H9 (cell line): ENCODE measurements around the gene TMEM266. TPM values are rescaled to one million over a fixed set of nuclear protein-coding genes. Genes with fewer than 3 reads are reported as not detected.
A peak's percentile ranks its signal among the peaks of the same experiment; 100 is the strongest.

Source experiments
- DNase-seq: peaks from one replicate; pipeline ENCODE4 v3.0.0-alpha.2; 2017
- H2AFZ ChIP-seq: one replicate; pipeline ENCODE4 v1.6.1; 2013; ENCODE audit warnings: mild to moderate bottlenecking, low read length, control low read depth, moderate library complexity
- H2AK5ac ChIP-seq: 2 replicates; pipeline ENCODE4 v1.6.1; 2013; ENCODE audit warnings: low read length, control low read depth, mixed read lengths; ENCODE audit not compliant: insufficient read length
- H2BK120ac ChIP-seq: one replicate; pipeline ENCODE4 v1.6.1; 2013; ENCODE audit warnings: low read depth, mild to moderate bottlenecking, low read length, control low read depth, inconsistent platforms; ENCODE audit not compliant: poor library complexity, severe bottlenecking
- H2BK12ac ChIP-seq: 2 replicates; pipeline ENCODE4 v1.6.1; 2013; ENCODE audit warnings: low read length, control low read depth, mixed read lengths, low read depth; ENCODE audit not compliant: insufficient read length
- H2BK15ac ChIP-seq: 2 replicates; pipeline ENCODE4 v1.6.1; 2013; ENCODE audit warnings: low read depth, low read length, control low read depth
- H2BK20ac ChIP-seq: one replicate; pipeline ENCODE4 v1.6.1; 2013; ENCODE audit warnings: low read depth, mild to moderate bottlenecking, low read length, control low read depth, inconsistent platforms; ENCODE audit not compliant: poor library complexity, severe bottlenecking
- H2BK5ac ChIP-seq: 2 replicates; pipeline ENCODE4 v1.6.1; 2013; ENCODE audit warnings: low read length, control low read depth, mixed read lengths; ENCODE audit not compliant: insufficient read length
- H3K14ac ChIP-seq: 2 replicates; pipeline ENCODE4 v1.6.1; 2013; ENCODE audit warnings: low read length, control low read depth; ENCODE audit not compliant: insufficient read depth
- H3K18ac ChIP-seq: 2 replicates; pipeline ENCODE4 v1.6.1; 2013; ENCODE audit warnings: low read depth, mild to moderate bottlenecking, mixed read lengths, low read length, control low read depth; ENCODE audit not compliant: insufficient read length
- H3K23ac ChIP-seq: 2 replicates; pipeline ENCODE4 v1.6.1; 2013; ENCODE audit warnings: low read length, control low read depth, mixed read lengths, low read depth; ENCODE audit not compliant: insufficient read length
- H3K23me2 ChIP-seq: 2 replicates; pipeline ENCODE4 v1.6.1; 2013; ENCODE audit warnings: low read depth, mild to moderate bottlenecking, mixed read lengths, low read length, control low read depth; ENCODE audit not compliant: insufficient read length, poor library complexity, severe bottlenecking
- H3K27ac ChIP-seq: 2 replicates; pipeline ENCODE4 v1.5.1; 2013; ENCODE audit warnings: low read length, control low read depth, mixed read lengths, low read depth; ENCODE audit not compliant: insufficient read length
- H3K27me3 ChIP-seq: 2 replicates; pipeline ENCODE4 v1.6.1; 2013; ENCODE audit warnings: low read length, control low read depth, inconsistent platforms; ENCODE audit not compliant: insufficient read depth
- H3K4ac ChIP-seq: 2 replicates; pipeline ENCODE4 v1.6.1; 2013; ENCODE audit warnings: low read depth, mild to moderate bottlenecking, control low read depth, inconsistent platforms, low read length, moderate library complexity
- H3K4me1 ChIP-seq: 2 replicates; pipeline ENCODE4 v1.6.1; 2013; ENCODE audit warnings: low read length, control low read depth, inconsistent platforms; ENCODE audit not compliant: insufficient read depth
- H3K4me2 ChIP-seq: 2 replicates; pipeline ENCODE4 v1.6.1; 2013; ENCODE audit warnings: low read length, control low read depth, mixed read lengths; ENCODE audit not compliant: insufficient read length, insufficient read depth
- H3K56ac ChIP-seq: 2 replicates; pipeline ENCODE4 v1.6.1; 2013; ENCODE audit warnings: low read depth, mild to moderate bottlenecking, mixed read lengths, low read length, control low read depth; ENCODE audit not compliant: insufficient read length
- H3K79me1 ChIP-seq: 2 replicates; pipeline ENCODE4 v1.6.1; 2013; ENCODE audit warnings: low read depth, mild to moderate bottlenecking, moderate library complexity, low read length, control low read depth, inconsistent platforms; ENCODE audit not compliant: insufficient read depth, poor library complexity, severe bottlenecking
- H3K79me2 ChIP-seq: 2 replicates; pipeline ENCODE4 v1.6.1; 2013; ENCODE audit warnings: low read length, control low read depth, inconsistent platforms; ENCODE audit not compliant: insufficient read depth
- H3K9ac ChIP-seq: 2 replicates; pipeline ENCODE4 v1.6.1; 2013; ENCODE audit warnings: low read length, control low read depth, mixed read lengths; ENCODE audit not compliant: insufficient read length; ENCODE audit errors: extremely low read depth
- H3K9me3 ChIP-seq: one replicate; pipeline ENCODE4 v1.6.1; 2013; ENCODE audit warnings: low read depth, low read length, inconsistent platforms; ENCODE audit not compliant: control insufficient read depth
- H3T11ph ChIP-seq: one replicate; pipeline ENCODE4 v1.6.1; 2013; ENCODE audit warnings: mild to moderate bottlenecking, low read length, control low read depth, inconsistent platforms
- H4K20me1 ChIP-seq: one replicate; pipeline ENCODE4 v1.6.1; 2013; ENCODE audit not compliant: control insufficient read depth, insufficient read length, insufficient read depth
- H4K5ac ChIP-seq: 2 replicates; pipeline ENCODE4 v1.6.1; 2013; ENCODE audit warnings: low read depth, mild to moderate bottlenecking, mixed read lengths, low read length, control low read depth; ENCODE audit not compliant: insufficient read length
- H4K8ac ChIP-seq: replicated peaks from 2 replicates; pipeline ENCODE4 v1.6.1; 2013; ENCODE audit warnings: low read length, control low read depth, mixed read lengths, low read depth; ENCODE audit not compliant: insufficient read length
- H4K91ac ChIP-seq: 2 replicates; pipeline ENCODE4 v1.6.1; 2013; ENCODE audit warnings: low read depth, mild to moderate bottlenecking, moderate library complexity, mixed read lengths, low read length, control low read depth; ENCODE audit not compliant: insufficient read length
- H3K27ac Mint-ChIP-seq, 3 experiments: 2 replicates in 2 of 3; 3 replicates in 1 of 3; pipeline ENCODE4 v1.8.0; 2020 to 2021; ENCODE audit warnings: mixed read lengths in 3 of 3, mild to moderate bottlenecking in 1 of 3, moderate library complexity in 1 of 3
- H3K27me3 Mint-ChIP-seq: 2 replicates; pipeline ENCODE4 v1.8.0; 2021; ENCODE audit warnings: low read depth, mild to moderate bottlenecking, moderate library complexity, mixed read lengths
- H3K36me3 Mint-ChIP-seq, 3 experiments: 2 replicates in 2 of 3; 3 replicates in 1 of 3; pipeline ENCODE4 v1.8.0; 2020 to 2021; ENCODE audit warnings: low read depth in 3 of 3, mixed read lengths in 3 of 3; ENCODE audit not compliant: insufficient read depth in 1 of 3
- H3K4me1 Mint-ChIP-seq, 2 experiments: 2 replicates each; pipeline ENCODE4 v1.8.0; 2020; ENCODE audit warnings: mixed read lengths in 2 of 2
- H3K4me3 Mint-ChIP-seq, 2 experiments: 2 replicates in 1 of 2; 3 replicates in 1 of 2; pipeline ENCODE4 v1.8.0; 2020 to 2021; ENCODE audit warnings: mild to moderate bottlenecking in 2 of 2, mixed read lengths in 2 of 2, moderate library complexity in 1 of 2
- H3K9me3 Mint-ChIP-seq, 2 experiments: 2 replicates in 1 of 2; 3 replicates in 1 of 2; pipeline ENCODE4 v1.8.0; 2020; ENCODE audit warnings: mild to moderate bottlenecking in 2 of 2, mixed read lengths in 2 of 2, moderate library complexity in 1 of 2
- CTCF ChIP-seq: fragments of 200-600 bp; sonication (generic); conservative IDR thresholded peaks from 3 replicates; pipeline ENCODE4 v1.8.0; 2021; ENCODE audit warnings: antibody characterized with exemption, mild to moderate bottlenecking
- WGBS: extraction: QIAGEN DNeasy Blood & Tissue Kit; methylation state at CpG from one replicate; pipeline ENCODE4 v1.1.7; 2013; ENCODE audit warnings: missing lambda C conversion rate, low lambda C conversion rate, mixed read lengths; ENCODE audit not compliant: insufficient read length; ENCODE audit errors: extremely low coverage; 5-methylcytosine and 5-hydroxymethylcytosine counted together
- total RNA-seq: library from RNA; stranded (reverse); gene quantifications from 2 replicates; pipeline ENCODE4 v1.2.1, GENCODE V29; 2021

TMEM266 gene
- total RNA-seq, 1 experiment from 2014 or later: 0.81 TPM

- Histone ChIP-seq H2AFZ (no peak overlapping the region), H3T11ph (no peak overlapping the region), H2BK120ac (no peak overlapping the region), H3K9me3 (no peaks in the 10 kb centered on the region), H3K79me2 (no peaks in the 10 kb centered on the region), H3K14ac (no peak overlapping the region), H3K4ac (no peak overlapping the region), H3K27ac (no peak overlapping the region), H2BK12ac (no peak overlapping the region), H2BK15ac (no peak overlapping the region), H3K23ac (no peak overlapping the region), H3K4me2 (no peak overlapping the region), H2BK20ac (no peak overlapping the region), H4K20me1 (no peaks in the 10 kb centered on the region), H3K18ac (no peak overlapping the region), H3K9ac (no peak overlapping the region), H3K23me2 (no peaks in the 10 kb centered on the region), H2BK5ac (no peak overlapping the region), H3K56ac (no peak overlapping the region), H4K5ac (no peak overlapping the region), H3K4me1 (no peaks in the 10 kb centered on the region), H4K8ac (no peak overlapping the region), H4K91ac (no peak overlapping the region), H2AK5ac (no peak overlapping the region), H3K79me1 (no peaks in the 10 kb centered on the region), H3K27me3 (no peaks in the 10 kb centered on the region)
- H3K9me3 Mint-ChIP-seq: no peaks in the 10 kb centered on the region; a peak in 1 of 5 replicates
- TF ChIP-seq CTCF: no peak
- no CpG with 5 or more reads among the region's 10 CpGs for WGBS
- DNase-seq: no peak
- H3K4me1 Mint-ChIP-seq: peaks cover 6% of the 10 kb centered on the region in 2 experiments
- no peaks in the 10 kb centered on the region; a peak in 1 of 7 replicates for H3K36me3 Mint-ChIP-seq
- no peak overlapping the region for H3K4me3 Mint-ChIP-seq
- peaks cover 8% of the 10 kb centered on the region for H3K27me3 Mint-ChIP-seq
- H3K27ac Mint-ChIP-seq: peak overlapping the region in 1 of 3 experiments; percentile 87; a peak in 1 of 7 replicates
These were observed 116.3 kb downstream of the TMEM266 start for GRCh38 chr15:76176059-76176458.
